ENCODE measurements around the gene TECPR2. TPM values are rescaled to one million over a fixed set of nuclear protein-coding genes. Genes with fewer than 3 reads are reported as not detected.
"Not testable (repeated sequence)": the region's sequence is repeated elsewhere in the genome, so short reads cannot be mapped to it uniquely, and the experiment has no call there.

TECPR2 gene
- total RNA-seq, 2 donors from 2014 or later = 34.3 to 45.5 TPM

DNA sequence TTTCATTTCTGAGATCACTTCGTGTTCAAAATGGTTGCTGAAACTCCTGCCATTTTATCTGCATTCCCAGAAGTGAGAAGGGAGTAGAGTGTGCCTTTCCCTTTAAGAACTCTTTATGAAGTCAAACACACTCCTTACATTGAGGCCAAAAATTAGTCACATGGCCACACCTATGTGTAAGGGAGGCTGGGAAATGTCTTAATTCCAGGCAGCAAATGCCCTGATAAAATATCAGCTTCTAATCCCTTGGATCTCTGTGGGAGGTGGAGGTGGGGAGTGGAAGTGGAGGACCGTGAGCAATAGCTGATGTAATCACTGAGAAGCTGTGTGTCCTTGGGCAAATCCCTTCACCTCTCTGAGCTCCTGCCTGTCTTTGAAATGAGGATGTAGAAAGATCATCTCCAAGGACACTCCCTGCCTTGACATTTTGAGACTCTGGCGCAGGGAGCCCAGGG, 169.5 kb downstream of the TECPR2 start:
- DNase-seq (ENCODE audit: low spot score) = no peak
- intact Hi-C loops (cut with DNase I) = no loop called here

- intact Hi-C loops (cut with DNase I) = no loop called here
Measured at GRCh38 chr14:102537981-102538601, 175.3 kb downstream of the TECPR2 start.

GRCh38 chr14:102538602-102539543, 176.1 kb downstream of the TECPR2 start:
- intact Hi-C loops (cut with DNase I) = no loop called here

More at GRCh38 chr14:102537981-102538601, 175.3 kb downstream of the TECPR2 start:
- no peak for DNase-seq (ENCODE audit: low spot score)

DNA sequence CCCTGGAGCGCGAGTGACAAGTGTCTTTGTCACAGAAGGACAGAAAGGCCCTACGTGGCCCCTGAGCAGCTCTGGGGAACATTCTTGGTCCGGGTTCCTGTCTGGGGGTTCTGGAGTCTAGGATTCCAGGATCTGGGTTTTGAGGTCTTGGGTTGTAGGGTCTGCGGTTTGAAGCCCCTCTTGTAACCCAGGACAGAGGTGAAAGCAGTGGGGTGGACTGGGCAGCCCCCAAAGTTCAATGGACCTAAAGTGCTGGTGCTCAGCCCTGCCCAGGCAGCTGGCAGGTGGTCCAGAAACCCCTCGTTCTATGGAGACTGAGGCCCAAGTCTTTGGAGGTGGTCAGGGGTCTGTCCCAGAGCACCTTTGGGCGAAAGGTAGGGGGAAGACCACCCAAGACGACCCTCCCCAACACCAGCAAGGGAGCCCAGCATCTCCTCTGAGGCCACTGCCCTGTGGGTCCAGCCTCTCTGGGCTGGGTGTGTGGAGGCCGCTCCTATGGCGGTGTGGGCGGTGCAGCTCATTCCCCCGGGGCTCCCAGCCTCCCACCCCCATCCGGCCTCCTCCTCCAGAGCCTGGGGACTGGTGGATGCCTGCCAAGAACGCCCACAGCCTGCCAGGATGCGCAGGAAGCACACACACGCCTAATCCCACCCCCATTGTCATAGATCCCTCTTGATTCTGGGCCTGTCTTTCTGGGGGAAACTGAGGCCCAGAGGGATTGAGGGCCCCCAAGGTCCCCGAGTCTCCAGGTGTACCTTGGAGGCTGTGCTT, 177.0 kb downstream of the TECPR2 start:
- DNase-seq (ENCODE audit: low spot score) = no peak
- intact Hi-C loops (cut with DNase I) = loop anchor here in 1 of 2 donors (1.0 kb wide), 1 partner anchor 32 kb away; no protein-coding TSS in a partner anchor

More at GRCh38 chr14:102538602-102539543, 176.1 kb downstream of the TECPR2 start:
- no peak for DNase-seq (ENCODE audit: low spot score)

DNA sequence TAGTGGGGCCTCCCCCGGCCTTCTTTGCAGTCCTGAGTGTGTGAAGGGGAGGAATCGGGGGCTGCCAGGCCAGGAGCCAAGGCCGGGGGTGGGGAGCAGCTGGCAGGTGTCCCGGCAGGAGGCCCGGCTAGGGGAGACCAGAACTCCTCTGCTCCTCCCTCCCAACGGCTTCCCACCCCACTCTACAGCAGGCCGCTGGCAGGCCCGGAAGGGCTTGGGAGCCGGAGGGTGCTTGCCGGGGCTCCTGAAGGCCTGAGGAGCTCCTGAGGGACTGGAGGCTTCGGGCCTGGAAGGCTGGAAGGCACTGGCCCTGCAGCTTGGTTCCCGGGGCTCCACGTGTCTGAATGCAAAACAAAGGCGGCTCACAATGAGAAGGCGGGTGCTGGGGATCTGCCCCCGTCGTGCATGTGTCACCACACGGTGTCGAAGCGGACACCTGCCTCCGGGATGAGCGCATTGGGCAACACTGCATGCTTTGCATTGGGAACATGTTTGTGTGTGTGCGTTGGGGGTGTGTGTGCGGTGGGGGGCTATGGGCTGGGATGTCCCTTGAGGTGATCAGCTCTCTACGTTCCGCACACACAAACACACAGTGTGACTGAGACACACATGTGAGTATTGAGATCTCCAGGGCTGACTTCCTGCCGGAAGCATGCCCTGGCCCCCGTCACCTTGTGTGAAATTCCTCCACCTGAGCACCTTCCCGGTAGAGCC, 177.7 kb downstream of the TECPR2 start:
- intact Hi-C loops (cut with DNase I) = loop anchor here in 1 of 2 donors (1.0 kb wide), 1 partner anchor 31 kb away; no protein-coding TSS in a partner anchor
- no peak for DNase-seq (ENCODE audit: low spot score)

- intact Hi-C loops (cut with DNase I); DNase-seq (ENCODE audit: low spot score): not testable (repeated sequence)
Measured at GRCh38 chr14:102541029-102541491, 178.3 kb downstream of the TECPR2 start.

DNA sequence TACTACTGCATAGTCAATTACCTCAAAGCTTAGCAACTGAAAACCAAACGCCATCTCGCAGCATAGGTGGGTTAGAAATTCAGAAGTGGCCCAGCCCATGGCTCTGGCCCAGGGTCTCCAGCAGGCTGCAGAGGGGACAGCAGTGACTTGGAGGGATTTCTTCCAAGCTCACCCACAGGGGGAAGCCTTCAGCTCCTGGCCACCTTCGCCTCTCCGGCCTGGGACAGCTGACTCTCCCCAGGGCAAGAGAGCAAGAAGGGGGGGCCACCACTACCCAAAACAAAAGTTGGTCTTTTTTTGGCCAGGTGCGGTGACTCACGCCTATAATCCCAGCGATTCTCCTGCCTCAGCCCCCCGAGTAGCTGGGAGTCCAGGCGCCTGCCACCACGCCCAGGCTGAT, 179.0 kb downstream of the TECPR2 start:
- DNase-seq (ENCODE audit: low spot score) = no peak
- intact Hi-C loops (cut with DNase I) = no loop called here

GRCh38 chr14:102544046-102544746, 181.5 kb downstream of the TECPR2 start:
- intact Hi-C loops (cut with DNase I) = no loop called here
- DNase-seq (ENCODE audit: low spot score) = no peak

- DNase-seq (ENCODE audit: low spot score) = no peak
- intact Hi-C loops (cut with DNase I) = no loop called here
Measured at GRCh38 chr14:102544747-102545460, 182.2 kb downstream of the TECPR2 start.

DNA sequence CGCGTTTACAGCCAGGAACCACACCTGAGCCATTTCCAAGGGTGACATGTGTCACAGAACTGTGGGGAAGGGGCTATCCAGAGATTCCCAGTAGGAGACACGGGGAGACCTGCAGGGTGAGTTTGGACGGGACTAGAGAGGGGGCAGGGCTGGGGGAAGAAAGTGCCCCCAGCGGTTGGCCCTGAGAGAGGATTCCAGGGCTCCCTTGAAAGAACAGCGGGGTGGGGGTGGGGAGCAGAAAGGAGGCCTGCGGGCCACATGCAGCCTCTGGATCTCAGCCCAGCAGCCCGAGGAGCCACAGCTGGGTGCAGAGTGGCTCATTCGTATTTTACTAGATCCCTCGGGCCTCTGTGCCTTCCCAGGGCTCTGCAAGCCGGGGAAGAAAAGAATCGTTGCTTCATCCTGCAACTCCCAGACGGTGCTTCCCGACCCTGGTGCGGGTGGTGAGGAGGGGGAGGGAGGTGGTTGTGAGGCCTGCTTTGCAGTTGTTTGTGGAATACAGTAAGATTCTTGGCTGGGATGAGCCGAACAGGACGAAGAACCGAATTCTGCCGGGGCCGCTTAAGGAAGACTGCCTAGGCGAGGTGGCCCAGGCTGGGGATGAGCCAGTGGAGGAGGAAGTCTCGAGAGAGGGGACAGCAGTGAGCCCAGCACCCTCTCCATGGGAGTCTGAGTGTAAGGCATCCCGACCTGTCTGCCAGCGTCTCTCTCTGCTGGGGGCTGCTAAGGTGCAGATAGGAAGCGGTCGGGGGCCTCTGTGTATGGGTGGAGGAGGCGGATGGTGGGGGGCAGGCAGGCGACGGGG, 182.9 kb downstream of the TECPR2 start:
- intact Hi-C loops (cut with DNase I) = no loop called here
- no peak for DNase-seq (ENCODE audit: low spot score)

DNA sequence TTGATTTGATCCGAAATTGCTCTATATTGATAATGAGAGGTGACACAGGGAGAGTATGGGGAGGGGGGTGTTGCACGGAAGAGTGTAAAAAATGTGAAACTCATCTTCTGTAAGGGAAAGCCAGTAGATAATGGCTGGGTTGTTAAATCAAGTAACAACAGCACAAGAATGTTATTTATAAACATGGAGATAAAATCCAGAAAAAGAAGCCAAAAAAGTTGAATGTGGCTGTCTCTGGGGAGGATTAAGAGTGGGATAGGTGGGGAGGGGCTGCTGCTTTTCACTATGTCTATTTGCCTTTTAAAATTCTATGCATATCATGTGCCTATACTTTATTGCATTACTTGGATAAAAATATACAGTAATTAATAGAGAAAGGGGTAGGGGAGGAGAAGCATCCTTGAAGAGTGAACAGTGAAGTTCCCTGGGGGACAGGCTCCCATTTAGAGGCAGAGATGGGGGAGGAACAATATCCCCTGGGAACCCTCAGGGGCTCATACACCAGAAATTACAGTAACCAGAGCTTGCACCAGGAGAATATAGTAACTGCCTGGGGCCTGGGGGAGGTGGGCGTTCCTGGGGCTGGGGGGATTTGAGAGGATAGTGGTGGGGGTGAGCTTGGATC, 186.0 kb downstream of the TECPR2 start:
- intact Hi-C loops (cut with DNase I) = no loop called here
- DNase-seq (ENCODE audit: low spot score) = no peak

DNA sequence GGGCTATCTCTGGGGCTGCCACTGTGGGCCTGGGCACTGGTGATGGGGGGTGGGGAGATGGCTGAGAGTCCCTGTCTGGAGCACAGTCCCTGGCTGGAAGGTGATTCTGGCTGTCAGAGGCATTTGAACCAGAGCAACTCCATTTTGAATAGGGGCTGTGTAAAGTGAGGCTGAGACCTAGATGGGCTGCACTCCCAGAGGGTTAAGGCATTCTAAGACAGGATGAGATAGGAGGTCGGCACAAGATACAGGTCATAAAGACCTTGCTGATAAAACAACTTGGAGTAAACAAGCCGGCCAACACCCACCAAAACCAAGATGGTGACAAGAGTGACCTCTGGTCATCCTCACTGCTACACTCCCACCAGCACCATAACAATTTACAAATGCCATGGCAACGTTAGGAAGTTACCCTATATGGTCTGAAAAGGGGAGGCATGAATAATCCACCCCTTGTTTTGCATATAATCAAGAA, 188.2 kb downstream of the TECPR2 start:
- intact Hi-C loops (cut with DNase I); DNase-seq (ENCODE audit: low spot score): not testable (repeated sequence)

All from posterior vena cava (tissue), 2 donors.